ENCODE data around the gene TIMM44. TPM values are rescaled to one million over a fixed set of nuclear protein-coding genes. Genes with fewer than 3 reads are reported as not detected.

The TIMM44 gene
- total RNA-seq, 1 experiment from 2014 or later: 114 TPM

GRCh38 chr19:7908742-7909461 is 34.6 kb downstream of the TIMM44 start:
- Histone ChIP-seq H4K8ac (replicated peaks; ENCODE audit: insufficient read length, low read depth, low read length) (no peak overlapping the region), H3K27ac (ENCODE audit: insufficient read length, low read depth, low read length) (no peak overlapping the region), H3K23me2 (ENCODE audit: insufficient read length, low read depth, low read length, poor library complexity, severe bottlenecking) (peaks cover 10% of the 10 kb centered on the region), H3K23ac (ENCODE audit: insufficient read length, low read depth, low read length) (no peak overlapping the region), H4K20me1 (ENCODE audit: control insufficient read depth, insufficient read depth, insufficient read length) (no peaks in the 10 kb centered on the region), H3K4ac (ENCODE audit: low read depth, low read length) (no peak overlapping the region), H3K79me1 (ENCODE audit: insufficient read depth, low read depth, low read length, poor library complexity, severe bottlenecking) (no peaks in the 10 kb centered on the region), H4K5ac (ENCODE audit: insufficient read length, low read depth, low read length) (no peak overlapping the region), H2AK5ac (ENCODE audit: insufficient read length, low read length) (no peak overlapping the region), H2AFZ (ENCODE audit: low read length) (no peak overlapping the region), H4K91ac (ENCODE audit: insufficient read length, low read depth, low read length) (no peak overlapping the region), H3K9me3 (ENCODE audit: control insufficient read depth, low read depth, low read length) (no peaks in the 10 kb centered on the region), H2BK20ac (ENCODE audit: low read depth, low read length, poor library complexity, severe bottlenecking) (no peak overlapping the region), H3K4me1 (ENCODE audit: insufficient read depth, low read length) (0 out of 2 replicates have a peak, but pooled peaks cover 4% of the 10 kb centered on the region), H3K27me3 (ENCODE audit: insufficient read depth, low read length) (no peaks in the 10 kb centered on the region), H2BK12ac (ENCODE audit: insufficient read length, low read depth, low read length) (no peak overlapping the region), H2BK5ac (ENCODE audit: insufficient read length, low read length) (no peak overlapping the region), H3T11ph (ENCODE audit: low read length) (no peak overlapping the region), H3K9ac (ENCODE audit: extremely low read depth, insufficient read length, low read length) (no peak overlapping the region), H2BK15ac (ENCODE audit: low read depth, low read length) (no peak overlapping the region), H3K56ac (ENCODE audit: insufficient read length, low read depth, low read length) (no peak overlapping the region), H3K18ac (ENCODE audit: insufficient read length, low read depth, low read length) (no peak overlapping the region), H3K79me2 (ENCODE audit: insufficient read depth, low read length) (peaks cover 6% of the 10 kb centered on the region; the same call in 1 of the 2 replicates), H3K4me2 (ENCODE audit: insufficient read depth, insufficient read length, low read length) (no peak overlapping the region), H3K14ac (ENCODE audit: insufficient read depth, low read length) (no peak overlapping the region), H2BK120ac (ENCODE audit: low read depth, low read length, poor library complexity, severe bottlenecking) (no peak overlapping the region)
- H3K27me3 Mint-ChIP-seq (ENCODE audit: low read depth): peaks cover 7% of the 10 kb centered on the region
- no peak for TF ChIP-seq CTCF (conservative IDR thresholded peaks at IDR 0.05)
- no CpG with 5 or more reads among the region's 19 CpGs for WGBS (ENCODE audit: extremely low coverage, insufficient read length, low lambda C conversion rate)
- no peaks in the 10 kb centered on the region; a peak in 2 of 5 replicates for H3K9me3 Mint-ChIP-seq
- DNase-seq: no peak
- H3K4me1 Mint-ChIP-seq: peaks cover 11 to 13% of the 10 kb centered on the region in 2 experiments
- no peak overlapping the region for H3K4me3 Mint-ChIP-seq
- H3K36me3 Mint-ChIP-seq (ENCODE audit: insufficient read depth in 1 of 3, low read depth in 3 of 3): peaks cover 20 to 40% (median 36%) of the 10 kb centered on the region in 3 experiments
- H3K27ac Mint-ChIP-seq: no peak overlapping the region
